HG02763 (cell line): Measurements from ENCODE around the gene RPUSD2.
"Not testable (repeated sequence)": the region's sequence is repeated elsewhere in the genome, so short reads cannot be mapped to it uniquely, and the experiment has no call there.

ENCODE experiments used
- ATAC-seq: cut with Tn5 transposase; IDR thresholded peaks from one replicate; pipeline ENCODE4 v1.9.1; 2021; ENCODE audit warnings: mild to moderate bottlenecking, moderate library complexity; ENCODE audit not compliant: unreplicated experiment

RPUSD2 gene

GRCh38 chr15:40564591-40565332, 4.3 kb upstream of the RPUSD2 start, which contains the start of gene CCDC32:
Gene CCDC32 (minus strand): TSS chr15:40565042. CDS start chr15:40563015, 2,027 bp downstream.
- peak; percentile 93 for ATAC-seq

GRCh38 chr15:40565333-40566238, 3.5 kb upstream of the RPUSD2 start:
- ATAC-seq, result no peak

- no peak for ATAC-seq
These were observed 2.0 kb upstream of the RPUSD2 start for GRCh38 chr15:40567111-40567510.

- no peak for ATAC-seq
These were observed 6.0 kb downstream of the RPUSD2 start for GRCh38 chr15:40575113-40575512.

GRCh38 chr15:40576914-40577313, 7.8 kb downstream of the RPUSD2 start:
- not testable (repeated sequence) for ATAC-seq

GRCh38 chr15:40578892-40579291, 9.8 kb downstream of the RPUSD2 start:
- no peak for ATAC-seq

- ATAC-seq, result not testable (repeated sequence)
These were observed 12.7 kb downstream of the RPUSD2 start for GRCh38 chr15:40581796-40582195.

GRCh38 chr15:40582726-40583246, 13.7 kb downstream of the RPUSD2 start:
- no peak for ATAC-seq

GRCh38 chr15:40584191-40584590, 15.1 kb downstream of the RPUSD2 start:
- no peak for ATAC-seq

- no peak for ATAC-seq
These were observed 21.6 kb downstream of the RPUSD2 start for GRCh38 chr15:40590667-40591050.

- no peak for ATAC-seq
These were observed 22.3 kb downstream of the RPUSD2 start for GRCh38 chr15:40591389-40591788.

GRCh38 chr15:40593165-40593564, 24.1 kb downstream of the RPUSD2 start:
- no peak for ATAC-seq

- peak; percentile 72 for ATAC-seq
These were observed 24.7 kb downstream of the RPUSD2 start, which contains the start of gene KNL1 for GRCh38 chr15:40593588-40594428. Gene KNL1 (plus strand): TSS chr15:40594249. CDS start chr15:40602932, 8,683 bp downstream.

GRCh38 chr15:40594429-40594836, 25.3 kb downstream of the RPUSD2 start:
- ATAC-seq, result peak; percentile 30

GRCh38 chr15:40595219-40595618, 26.1 kb downstream of the RPUSD2 start:
- ATAC-seq, result no peak

GRCh38 chr15:40595773-40596172, 26.7 kb downstream of the RPUSD2 start:
- no peak for ATAC-seq

- no peak for ATAC-seq
These were observed 27.9 kb downstream of the RPUSD2 start for GRCh38 chr15:40597024-40597423.

- no peak for ATAC-seq
These were observed 29.0 kb downstream of the RPUSD2 start for GRCh38 chr15:40598126-40598525.

GRCh38 chr15:40598672-40599071, 29.6 kb downstream of the RPUSD2 start:
- ATAC-seq, result no peak

- ATAC-seq, result no peak
These were observed 31.9 kb downstream of the RPUSD2 start for GRCh38 chr15:40600956-40601355.

GRCh38 chr15:40603935-40604334, 34.8 kb downstream of the RPUSD2 start:
- ATAC-seq, result no peak
